HG03025 (cell line): ENCODE data around the gene AFAP1.

Experiments used
- ATAC-seq: cut with Tn5 transposase; IDR thresholded peaks from one replicate; pipeline ENCODE4 v1.9.1; 2021; ENCODE audit warnings: mild to moderate bottlenecking, moderate library complexity; ENCODE audit not compliant: unreplicated experiment, low FRiP score

The AFAP1 gene

GRCh38 chr4:7732263-7732662 lies 207.4 kb downstream of the AFAP1 start:
- ATAC-seq: no peak

DNA sequence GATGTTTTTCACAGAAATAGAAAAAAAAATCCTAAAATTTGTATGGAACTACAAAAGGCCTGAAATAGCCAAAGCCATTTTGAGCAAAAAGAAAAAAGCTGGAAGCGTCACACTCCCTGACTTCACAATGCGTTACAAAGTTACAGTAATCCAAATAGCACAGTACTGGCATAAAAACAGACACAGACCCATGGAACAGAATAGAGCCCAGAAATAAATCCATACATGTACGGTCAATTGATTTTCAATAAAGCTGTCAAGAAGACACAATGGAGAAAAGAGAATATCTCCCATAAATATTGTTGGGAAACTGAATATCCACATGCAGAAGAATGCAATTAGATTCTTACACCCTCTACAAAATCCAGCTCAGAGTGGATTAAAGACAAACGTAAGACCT lies 208.2 kb downstream of the AFAP1 start:
- ATAC-seq: no peak

- no peak for ATAC-seq
Observed at GRCh38 chr4:7727749-7728148, 211.9 kb downstream of the AFAP1 start.

DNA sequence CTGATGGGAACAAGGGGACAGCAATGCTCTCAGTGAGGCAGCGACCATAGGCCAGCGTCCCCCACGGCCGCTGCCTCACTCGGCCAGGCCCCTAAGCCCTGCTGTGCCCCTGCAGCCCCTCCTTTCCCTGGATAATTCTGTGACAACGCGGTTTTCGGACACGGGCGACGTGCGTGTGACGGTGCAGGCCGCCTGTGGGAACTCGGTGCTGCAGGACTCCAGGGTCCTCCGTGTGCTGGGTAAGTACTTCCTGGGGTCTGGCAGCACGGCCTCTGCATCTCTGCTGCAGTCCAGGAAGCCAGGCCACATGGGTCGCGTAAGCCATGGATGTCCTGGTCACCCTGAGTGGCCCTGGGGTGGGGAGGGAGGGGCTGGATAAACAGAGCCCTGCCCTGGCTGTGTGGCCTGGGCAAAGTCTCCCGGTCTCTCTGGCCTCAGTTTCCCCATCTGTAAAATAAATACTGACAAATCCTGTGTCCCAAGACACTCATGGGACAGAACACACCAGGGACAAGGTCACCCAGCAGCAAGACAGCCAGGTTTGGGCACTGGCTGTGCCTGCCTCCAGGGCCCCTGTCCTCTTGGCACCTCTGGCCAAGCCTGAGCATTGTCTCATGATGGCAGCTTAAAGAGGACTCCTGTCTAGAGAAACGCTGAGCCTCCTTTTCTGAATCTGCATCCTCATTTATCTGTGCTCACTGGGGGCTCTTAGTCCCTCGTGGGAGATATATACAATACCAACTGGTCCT lies 212.8 kb downstream of the AFAP1 start:
- ATAC-seq: no peak

DNA sequence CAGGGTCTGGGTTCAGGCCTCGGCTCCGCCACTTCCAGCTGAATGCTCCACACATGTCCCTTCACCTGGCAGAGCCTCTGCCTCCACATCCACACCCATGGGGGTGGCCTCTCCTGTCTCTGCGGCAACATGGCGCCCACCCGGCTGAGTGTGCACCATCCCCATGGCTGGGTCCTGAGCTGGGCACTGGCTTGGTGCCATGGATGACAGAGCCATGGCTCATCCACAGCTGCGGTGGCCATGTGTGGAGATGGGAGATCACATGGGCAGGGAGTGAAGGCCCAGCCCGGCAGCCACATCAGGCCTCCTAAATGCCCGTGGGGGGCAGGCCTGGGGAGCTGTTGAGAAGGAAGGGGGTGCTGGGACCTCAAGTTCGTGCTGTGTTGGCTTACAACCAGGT lies 213.7 kb downstream of the AFAP1 start:
- no peak for ATAC-seq

GRCh38 chr4:7723625-7724024 lies 216.0 kb downstream of the AFAP1 start:
- no peak for ATAC-seq

DNA sequence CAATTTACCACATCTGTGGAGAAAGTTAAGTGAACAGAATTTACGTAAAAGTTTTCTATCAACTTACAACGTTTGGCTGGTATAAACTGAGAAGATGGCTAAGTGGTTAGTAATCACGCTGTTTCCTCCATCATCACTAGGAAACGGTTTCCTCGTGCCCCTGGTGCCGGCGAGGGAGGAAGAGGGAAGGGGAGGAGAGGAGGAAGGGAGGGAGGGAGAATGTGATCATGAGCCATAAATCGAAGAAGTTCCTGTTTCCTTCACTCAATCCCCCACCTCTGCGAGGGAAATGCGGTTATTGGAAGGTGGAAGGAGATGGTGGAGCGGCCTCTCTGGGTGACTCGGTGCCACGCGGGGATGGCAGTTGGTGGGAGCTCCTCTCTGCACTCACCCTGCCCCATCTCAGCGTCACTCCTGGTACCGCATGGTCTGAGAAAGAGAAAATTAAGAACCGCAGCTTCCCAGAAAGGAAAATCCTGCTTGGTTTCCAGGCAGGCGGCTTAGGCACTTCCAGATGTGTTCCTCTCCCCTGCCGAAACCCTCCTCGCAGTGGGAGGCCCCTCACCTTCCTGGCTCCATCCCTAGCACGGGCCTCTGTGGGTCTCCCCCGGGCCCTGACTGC lies 216.8 kb downstream of the AFAP1 start:
- no peak for ATAC-seq

DNA sequence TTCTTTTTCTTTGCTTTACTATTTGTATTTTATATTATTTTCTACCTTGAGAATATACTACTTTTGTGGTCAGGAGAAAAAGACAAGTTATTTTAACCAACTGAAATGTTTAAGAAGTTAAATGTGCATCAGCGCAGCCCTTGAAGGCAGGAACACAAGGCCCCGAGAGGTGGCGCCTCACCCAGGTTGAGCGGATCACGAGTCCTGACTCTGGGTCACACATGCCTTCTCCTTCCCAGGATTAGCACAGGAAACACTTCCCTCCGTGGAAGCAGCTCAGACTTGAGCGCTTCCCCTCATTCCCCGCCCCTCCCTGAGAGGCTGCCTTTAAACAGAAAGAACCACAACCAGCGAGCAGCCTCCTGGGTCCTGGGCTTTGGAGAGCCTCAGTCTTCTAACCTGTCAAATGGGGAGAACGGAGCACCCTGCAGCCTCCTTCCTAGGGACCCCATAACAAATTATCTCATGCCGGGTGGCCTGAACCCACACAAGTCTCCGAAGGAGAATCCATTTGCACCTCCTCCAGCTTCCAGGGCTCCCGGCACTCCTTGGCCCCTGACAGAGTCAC lies 217.6 kb downstream of the AFAP1 start:
- ATAC-seq: no peak

DNA sequence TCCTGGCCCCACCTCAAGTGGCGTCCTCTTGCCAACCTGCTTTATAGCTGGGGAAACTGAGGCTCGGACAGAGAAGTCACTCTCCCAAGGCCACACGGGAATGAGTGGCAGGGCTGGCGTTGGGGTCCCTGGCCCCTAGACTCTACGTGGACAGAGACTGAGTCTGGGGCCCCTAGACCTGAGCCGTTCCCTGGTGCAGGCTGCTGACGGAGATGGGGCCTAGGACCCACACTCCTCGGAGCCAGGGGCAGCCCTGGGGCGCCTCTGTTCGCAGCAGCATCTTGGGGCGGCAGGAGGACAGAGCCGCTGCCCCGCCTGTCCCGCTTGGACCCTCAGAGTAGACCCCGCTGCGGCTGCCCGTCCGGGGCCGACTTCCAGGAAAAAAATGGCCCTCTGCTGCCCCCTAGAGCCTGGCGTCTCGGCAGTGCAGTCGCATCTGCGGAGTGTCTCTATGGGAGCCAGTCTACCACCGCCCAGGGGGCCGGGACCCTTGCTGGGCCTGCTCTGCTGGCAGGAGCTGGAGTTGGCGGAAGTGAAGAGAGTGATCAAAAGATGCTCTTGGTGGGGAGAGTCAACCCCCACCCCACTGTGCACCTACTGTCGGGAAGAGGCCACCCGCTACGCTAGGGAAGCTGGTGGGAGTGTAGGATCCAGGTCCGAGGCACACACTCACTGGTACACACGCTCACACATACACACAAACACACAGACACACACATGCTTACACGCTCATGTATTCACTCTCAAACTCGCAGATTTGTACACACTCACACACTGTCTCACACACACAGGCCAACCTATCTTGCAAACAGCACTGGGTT lies 220.1 kb downstream of the AFAP1 start:
- no peak for ATAC-seq

GRCh38 chr4:7717946-7718490 lies 221.6 kb downstream of the AFAP1 start:
- ATAC-seq: no peak

DNA sequence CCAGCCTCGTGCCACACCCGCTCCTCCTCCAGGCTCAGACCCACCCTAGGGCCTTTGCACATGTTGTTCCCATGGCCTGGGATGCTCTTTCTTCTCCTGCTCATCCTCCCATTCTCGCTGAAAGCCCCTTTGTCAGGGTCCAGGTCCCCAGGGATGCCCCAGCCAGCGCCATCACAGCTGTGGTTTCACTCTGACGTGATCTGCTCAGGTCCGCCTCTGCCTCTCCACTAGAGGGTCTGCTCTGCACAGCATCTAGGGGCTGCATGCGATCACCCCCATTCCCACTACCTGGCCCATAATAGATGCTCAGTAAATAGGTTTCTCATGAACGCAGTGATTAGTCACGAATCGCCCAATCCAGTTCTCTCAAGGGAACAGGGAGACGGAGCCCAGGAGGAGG lies 222.5 kb downstream of the AFAP1 start:
- ATAC-seq: no peak

DNA sequence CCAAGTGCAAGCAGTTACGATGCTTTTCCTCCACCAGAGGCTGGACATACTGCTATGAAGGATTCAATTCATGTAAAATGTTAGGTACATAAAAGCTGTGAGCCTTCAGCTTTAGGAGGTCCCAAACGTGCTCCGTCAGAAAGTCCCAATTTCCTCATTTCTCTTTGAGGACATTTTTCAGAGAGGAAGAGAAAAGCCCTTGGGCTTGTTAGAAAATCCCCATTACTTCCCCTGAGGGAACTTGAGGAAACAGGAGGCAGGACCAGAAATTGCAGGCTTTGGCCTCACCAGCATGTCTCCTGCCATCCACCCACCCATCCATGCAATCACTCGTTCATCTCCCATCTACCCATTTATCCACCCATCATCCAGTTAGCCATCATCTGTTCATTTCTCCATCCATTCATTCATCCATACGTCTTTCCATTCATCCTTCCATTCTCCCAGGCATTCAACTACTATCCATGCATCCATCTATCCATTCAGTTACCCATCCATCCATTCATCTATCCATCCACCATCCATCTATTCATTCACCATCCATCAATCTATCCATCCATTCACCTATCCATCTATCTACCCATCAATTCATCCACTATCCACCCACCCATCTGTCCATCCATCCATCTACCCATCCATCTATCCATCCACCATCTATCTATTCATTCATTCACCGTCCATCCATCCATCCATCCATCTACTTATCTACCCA lies 223.5 kb downstream of the AFAP1 start:
- ATAC-seq: no peak

GRCh38 chr4:7715271-7716009 lies 224.2 kb downstream of the AFAP1 start:
- ATAC-seq: no peak

DNA sequence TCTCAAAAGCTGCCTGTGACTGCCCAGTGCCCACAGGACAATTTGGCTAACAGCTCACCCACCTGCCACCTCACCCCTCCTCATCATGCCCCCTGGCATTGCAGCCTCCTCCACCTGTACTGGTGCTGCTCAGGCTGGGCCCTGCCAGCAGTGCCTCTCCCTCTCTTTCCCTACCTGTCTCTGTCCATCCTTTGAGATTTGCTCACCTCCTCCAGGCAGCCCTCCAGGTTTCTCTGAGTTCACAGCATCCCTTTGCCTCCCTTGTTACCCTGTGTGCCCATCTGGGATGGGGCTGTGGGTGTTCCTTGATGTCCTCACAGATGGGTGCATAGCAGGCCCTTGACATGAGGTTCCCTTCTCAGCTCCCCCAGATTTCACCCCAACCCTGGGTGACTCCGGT lies 224.9 kb downstream of the AFAP1 start:
- ATAC-seq: no peak

GRCh38 chr4:7714176-7714575 lies 225.5 kb downstream of the AFAP1 start:
- ATAC-seq: no peak

GRCh38 chr4:7713757-7714156 lies 225.9 kb downstream of the AFAP1 start:
- ATAC-seq: no peak

DNA sequence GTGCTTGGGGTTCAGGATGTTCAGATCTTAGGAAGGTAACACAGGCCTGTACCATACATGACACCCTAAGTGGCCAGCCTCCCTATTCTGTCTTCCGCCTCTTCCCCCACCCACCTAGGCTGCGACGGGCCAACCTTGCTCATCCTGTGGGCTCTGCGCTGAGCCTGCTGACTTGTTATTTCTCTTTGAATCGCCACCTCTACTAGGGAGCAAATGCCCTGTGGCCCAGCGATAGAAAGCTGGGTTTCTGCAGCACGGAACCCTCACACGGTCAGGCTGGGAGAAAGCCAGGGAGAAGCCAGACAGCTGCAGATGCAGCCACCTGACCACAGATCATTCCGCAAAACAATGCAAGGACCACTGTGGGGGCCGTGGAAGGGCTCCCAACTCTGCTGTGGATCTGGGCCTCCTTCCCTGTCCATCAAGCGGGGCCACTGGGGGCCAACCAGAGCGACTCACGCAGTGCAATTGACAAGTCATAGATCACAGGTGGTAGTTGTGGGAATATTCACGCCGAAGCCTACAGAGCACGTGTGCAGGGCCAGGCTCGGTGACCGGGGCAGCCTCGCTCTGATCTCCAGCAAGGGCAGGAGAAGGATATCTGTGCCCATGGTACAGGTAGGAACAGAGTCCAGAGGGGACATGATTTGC lies 227.5 kb downstream of the AFAP1 start:
- no peak for ATAC-seq

GRCh38 chr4:7711307-7711963 lies 228.2 kb downstream of the AFAP1 start:
- ATAC-seq: no peak
